ENCODE data around the gene CDC73.
"Not testable (repeated sequence)": the region's sequence is repeated elsewhere in the genome, so short reads cannot be mapped to it uniquely, and the experiment has no call there.

CDC73 gene

GRCh38 chr1:193284219-193284618, 162.4 kb downstream of the CDC73 start:
- DNase-seq (ENCODE audit: low read depth, low spot score): no peak

GRCh38 chr1:193285641-193286040, 163.8 kb downstream of the CDC73 start:
- DNase-seq (ENCODE audit: low read depth, low spot score): no peak

- DNase-seq (ENCODE audit: low read depth, low spot score): not testable (repeated sequence)
Measured at GRCh38 chr1:193288548-193289080, 166.8 kb downstream of the CDC73 start.

GRCh38 chr1:193293726-193294125, 171.9 kb downstream of the CDC73 start:
- no peak for DNase-seq (ENCODE audit: low read depth, low spot score)

DNA sequence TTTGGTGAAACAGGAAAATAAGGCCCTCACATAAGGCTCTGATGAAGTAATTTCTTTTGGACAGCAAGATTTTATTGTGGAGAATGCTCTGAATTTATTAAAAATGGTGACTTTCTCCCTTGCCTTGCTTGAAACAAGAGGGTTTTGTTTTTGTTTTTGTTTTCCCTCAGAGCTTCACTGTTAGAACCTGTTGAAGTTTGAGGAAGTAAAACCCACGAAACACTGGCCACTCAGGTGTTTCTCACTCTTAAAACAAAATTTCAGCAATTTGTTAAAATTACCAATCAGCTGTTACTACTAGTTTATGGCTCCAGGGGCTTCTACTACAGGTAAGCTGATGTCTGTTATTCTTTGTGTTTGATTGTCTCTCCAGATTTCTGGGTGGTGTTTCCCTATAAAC, 177.2 kb downstream of the CDC73 start:
- DNase-seq (ENCODE audit: low read depth, low spot score): no peak

GRCh38 chr1:193301746-193302145, 179.9 kb downstream of the CDC73 start:
- DNase-seq (ENCODE audit: low read depth, low spot score): no peak

- no peak for DNase-seq (ENCODE audit: low read depth, low spot score)
Measured at GRCh38 chr1:193303849-193304248, 182.0 kb downstream of the CDC73 start.
